DOHH2 (cell line): ENCODE measurements around the gene MTG1.
"Not testable (repeated sequence)": the region's sequence is repeated elsewhere in the genome, so short reads cannot be mapped to it uniquely, and the experiment has no call there.

Source experiments
- EZH2phosphoT487 ChIP-seq: fragments of 200-600 bp; sonication (generic); IDR thresholded peaks from 2 replicates; pipeline ENCODE4 v1.6.1; 2017; ENCODE audit warnings: borderline replicate concordance, mild to moderate bottlenecking, antibody characterized with exemption, low read length, moderate library complexity, mixed read lengths
- TF ChIP-seq, protein P1 (sequence below): fragments of 200-600 bp; sonication (generic); IDR thresholded peaks from one replicate; pipeline ENCODE4 v1.5.1; 2014; ENCODE audit warnings: antibody characterized with exemption, mild to moderate bottlenecking, low read depth, low read length; ENCODE audit not compliant: poor library complexity, severe bottlenecking

- TF ChIP-seq, protein P1, sequence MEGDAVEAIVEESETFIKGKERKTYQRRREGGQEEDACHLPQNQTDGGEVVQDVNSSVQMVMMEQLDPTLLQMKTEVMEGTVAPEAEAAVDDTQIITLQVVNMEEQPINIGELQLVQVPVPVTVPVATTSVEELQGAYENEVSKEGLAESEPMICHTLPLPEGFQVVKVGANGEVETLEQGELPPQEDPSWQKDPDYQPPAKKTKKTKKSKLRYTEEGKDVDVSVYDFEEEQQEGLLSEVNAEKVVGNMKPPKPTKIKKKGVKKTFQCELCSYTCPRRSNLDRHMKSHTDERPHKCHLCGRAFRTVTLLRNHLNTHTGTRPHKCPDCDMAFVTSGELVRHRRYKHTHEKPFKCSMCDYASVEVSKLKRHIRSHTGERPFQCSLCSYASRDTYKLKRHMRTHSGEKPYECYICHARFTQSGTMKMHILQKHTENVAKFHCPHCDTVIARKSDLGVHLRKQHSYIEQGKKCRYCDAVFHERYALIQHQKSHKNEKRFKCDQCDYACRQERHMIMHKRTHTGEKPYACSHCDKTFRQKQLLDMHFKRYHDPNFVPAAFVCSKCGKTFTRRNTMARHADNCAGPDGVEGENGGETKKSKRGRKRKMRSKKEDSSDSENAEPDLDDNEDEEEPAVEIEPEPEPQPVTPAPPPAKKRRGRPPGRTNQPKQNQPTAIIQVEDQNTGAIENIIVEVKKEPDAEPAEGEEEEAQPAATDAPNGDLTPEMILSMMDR, result not testable (repeated sequence)
- not testable (repeated sequence) for TF ChIP-seq EZH2phosphoT487
Observed at GRCh38 chr10:133431888-133432613, 38.1 kb downstream of the MTG1 start.
